ENCODE results near the gene BMPR1B. TPM values are rescaled to one million over a fixed set of nuclear protein-coding genes. Genes with fewer than 3 reads are reported as not detected.

Gene BMPR1B
- total and polyA plus RNA-seq, 2 of the 8 experiments (the other 6 are each of a cell fraction or from before 2014, with no cell fraction given), result 0.14 to 1.1 TPM

- TF ChIP-seq YY1 (IDR thresholded peaks at IDR 0.05; ENCODE audit: low read depth, low read length) (no peak), SP1 (IDR thresholded peaks at IDR 0.05; ENCODE audit: low read depth, low read length) (no peak), ZNF274 (IDR thresholded peaks at IDR 0.05; ENCODE audit: borderline replicate concordance, extremely low read depth, low read length) (no peak), EP300 (IDR thresholded peaks at IDR 0.05; ENCODE audit: borderline replicate concordance in 1 of 2, low read depth in 2 of 2, low read length in 2 of 2) (no peak), USF2 (IDR thresholded peaks at IDR 0.05; ENCODE audit: low read length) (no peak), HDAC2 (IDR thresholded peaks at IDR 0.05; ENCODE audit: borderline replicate concordance in 1 of 2, low read depth in 2 of 2, low read length in 2 of 2) (no peak)
Observed at GRCh38 chr4:94927696-94928095, 169.9 kb downstream of the BMPR1B start (continued).

Data from H1 (cell line).